Measurements from ENCODE around the gene TWF1.

The TWF1 gene

GRCh38 chr12:43826681-43827080 is 20.6 kb upstream of the TWF1 start:
- no peak for TF ChIP-seq CTCF (IDR thresholded peaks at IDR 0.05; ENCODE audit: borderline replicate concordance, insufficient read depth, low read depth, low read length)
- no peak overlapping the region for H3K4me3 ChIP-seq (ENCODE audit: low read depth, low read length)

GRCh38 chr12:43824207-43824775 is 18.2 kb upstream of the TWF1 start:
- no peak for TF ChIP-seq CTCF (IDR thresholded peaks at IDR 0.05; ENCODE audit: borderline replicate concordance, insufficient read depth, low read depth, low read length)
- H3K4me3 ChIP-seq (ENCODE audit: low read depth, low read length), result no peak overlapping the region

- no peak for TF ChIP-seq CTCF (IDR thresholded peaks at IDR 0.05; ENCODE audit: borderline replicate concordance, insufficient read depth, low read depth, low read length)
- no peak overlapping the region for H3K4me3 ChIP-seq (ENCODE audit: low read depth, low read length)
These were observed 10.1 kb upstream of the TWF1 start for GRCh38 chr12:43816168-43816567.

GRCh38 chr12:43815416-43815815 is 9.3 kb upstream of the TWF1 start:
- no peak for TF ChIP-seq CTCF (IDR thresholded peaks at IDR 0.05; ENCODE audit: borderline replicate concordance, insufficient read depth, low read depth, low read length)
- H3K4me3 ChIP-seq (ENCODE audit: low read depth, low read length), result no peak overlapping the region

- no peak for TF ChIP-seq CTCF (IDR thresholded peaks at IDR 0.05; ENCODE audit: borderline replicate concordance, insufficient read depth, low read depth, low read length)
- H3K4me3 ChIP-seq (ENCODE audit: low read depth, low read length), result no peak overlapping the region
These were observed 6.8 kb upstream of the TWF1 start for GRCh38 chr12:43812926-43813325.

GRCh38 chr12:43812057-43812456 is 5.9 kb upstream of the TWF1 start:
- no peak for TF ChIP-seq CTCF (IDR thresholded peaks at IDR 0.05; ENCODE audit: borderline replicate concordance, insufficient read depth, low read depth, low read length)
- no peak overlapping the region for H3K4me3 ChIP-seq (ENCODE audit: low read depth, low read length)

GRCh38 chr12:43807386-43807785 is 1.3 kb upstream of the TWF1 start:
- H3K4me3 ChIP-seq (ENCODE audit: low read depth, low read length), result no peak overlapping the region

More at GRCh38 chr12:43807386-43807785, 1.3 kb upstream of the TWF1 start:
- no peak for TF ChIP-seq CTCF (IDR thresholded peaks at IDR 0.05; ENCODE audit: borderline replicate concordance, insufficient read depth, low read depth, low read length)

All from GM12875 (cell line).